Neural cell (in vitro differentiated cells): ENCODE results near the gene GAB1. TPM values are rescaled to one million over a fixed set of nuclear protein-coding genes. Genes with fewer than 3 reads are reported as not detected.

ENCODE experiments used
- H2AFZ ChIP-seq: fragments of 200-600, 300-800 bp; sonication (generic), shearing (Covaris generic); 2 replicates; pipeline ENCODE4 v1.6.0; 2014; ENCODE audit warnings: low read depth, mild to moderate bottlenecking, antibody characterized with exemption, low read length, moderate library complexity
- H3F3A ChIP-seq: fragments of 200-600 bp; shearing (Covaris generic); 2 replicates; pipeline ENCODE4 v1.6.1; 2016; ENCODE audit warnings: mild to moderate bottlenecking, moderate library complexity, mixed read lengths, antibody characterized with exemption, low read length; ENCODE audit not compliant: insufficient read depth, poor library complexity, severe bottlenecking
- H3K27ac ChIP-seq: fragments of 200-600, 300-800 bp; sonication (generic), shearing (Covaris generic); 2 replicates; pipeline ENCODE4 v1.5.1; 2014; ENCODE audit warnings: mild to moderate bottlenecking, low read length, moderate library complexity
- H3K27me3 ChIP-seq: fragments of 300-800, 200-600 bp; sonication (generic), shearing (Covaris generic); 2 replicates; pipeline ENCODE4 v1.6.0; 2014; ENCODE audit warnings: mild to moderate bottlenecking, low read depth, low read length, moderate library complexity; ENCODE audit not compliant: insufficient read depth
- H3K36me3 ChIP-seq: fragments of 300-800, 200-600 bp; sonication (generic), shearing (Covaris generic); 2 replicates; pipeline ENCODE4 v1.5.1; 2014; ENCODE audit warnings: mild to moderate bottlenecking, antibody characterized with exemption, low read length, moderate library complexity; ENCODE audit not compliant: insufficient read depth
- H3K4me2 ChIP-seq: fragments of 300-800, 200-600 bp; sonication (generic), shearing (Covaris generic); 2 replicates; pipeline ENCODE4 v1.6.0; 2014; ENCODE audit warnings: mild to moderate bottlenecking, low read length
- H3K4me3 ChIP-seq: fragments of 300-800, 200-600 bp; sonication (generic), shearing (Covaris generic); 2 replicates; pipeline ENCODE4 v1.5.1; 2014; ENCODE audit warnings: mild to moderate bottlenecking, low read length, moderate library complexity
- H3K79me2 ChIP-seq: fragments of 200-600 bp; shearing (Covaris generic); replicated peaks from 2 replicates; pipeline ENCODE4 v1.6.0; 2014; ENCODE audit warnings: mild to moderate bottlenecking, low read length, moderate library complexity; ENCODE audit not compliant: insufficient read depth
- H3K9ac ChIP-seq: fragments of 300-800, 200-600 bp; sonication (generic), shearing (Covaris generic); 2 replicates; pipeline ENCODE4 v1.6.1; 2016; ENCODE audit warnings: mild to moderate bottlenecking, low read length, mixed read lengths
- H3K9me2 ChIP-seq: fragments of 200-600 bp; shearing (Covaris generic); 2 replicates; pipeline ENCODE4 v1.6.1; 2016; ENCODE audit warnings: mild to moderate bottlenecking, low read length, mixed read lengths; ENCODE audit not compliant: insufficient read depth
- H3K9me3 ChIP-seq: fragments of 200-600, 300-800 bp; sonication (generic), shearing (Covaris generic); 2 replicates; pipeline ENCODE4 v1.6.1; 2016; ENCODE audit warnings: mild to moderate bottlenecking, mixed run types, low read length, moderate library complexity, mixed read lengths
- H4K20me1 ChIP-seq: fragments of 200-600 bp; shearing (Covaris generic); 2 replicates; pipeline ENCODE4 v1.6.1; 2016; ENCODE audit warnings: mild to moderate bottlenecking, mixed run types; ENCODE audit not compliant: insufficient read depth
- EP300 ChIP-seq: fragments of 450-650 bp; conservative IDR thresholded peaks from 2 replicates; pipeline ENCODE4 v1.6.1; 2014; ENCODE audit warnings: antibody characterized with exemption, mild to moderate bottlenecking, moderate library complexity; ENCODE audit not compliant: poor library complexity, severe bottlenecking
- EZH2 ChIP-seq: fragments of 200-600, 300-800 bp; shearing (Covaris generic), sonication (generic); IDR thresholded peaks from 2 replicates; pipeline ENCODE4 v1.6.1; 2014; ENCODE audit warnings: antibody characterized with exemption, low read length, borderline replicate concordance, mild to moderate bottlenecking; ENCODE audit not compliant: insufficient read depth, poor library complexity, severe bottlenecking
- MXI1 ChIP-seq: fragments of 450-650 bp; conservative IDR thresholded peaks from 2 replicates; pipeline ENCODE4 v1.6.1; 2014; ENCODE audit warnings: antibody characterized with exemption, mild to moderate bottlenecking; ENCODE audit not compliant: poor library complexity, severe bottlenecking
- POLR2AphosphoS5 ChIP-seq: IDR thresholded peaks from 2 replicates; pipeline ENCODE4 v1.6.1; 2012
- RAD21 ChIP-seq: fragments of 450-650 bp; conservative IDR thresholded peaks from 2 replicates; pipeline ENCODE4 v1.6.1; 2014; ENCODE audit warnings: antibody characterized with exemption, mild to moderate bottlenecking, moderate library complexity
- SMC3 ChIP-seq: fragments of 450-650 bp; conservative IDR thresholded peaks from 2 replicates; pipeline ENCODE4 v1.6.1; 2014; ENCODE audit warnings: antibody characterized with exemption, mild to moderate bottlenecking, moderate library complexity; ENCODE audit not compliant: poor library complexity
- TAF1 ChIP-seq: IDR thresholded peaks from 2 replicates; pipeline ENCODE4 v1.6.1; 2012; ENCODE audit warnings: low read depth
- polyA plus RNA-seq: library from polyadenylated mRNA; depleted of rRNA; stranded (reverse); fragments of >200 nt; gene quantifications from 2 replicates; pipeline ENCODE4 v1.2.3, GENCODE V29; 2014
- TF ChIP-seq, protein P1 (sequence below): IDR thresholded peaks from 2 replicates; pipeline ENCODE4 v1.6.1; 2012; ENCODE audit warnings: borderline replicate concordance
- TF ChIP-seq, protein P2 (sequence below): fragments of 450-650 bp; IDR thresholded peaks from 2 replicates; pipeline ENCODE4 v1.5.1; 2014; ENCODE audit warnings: antibody characterized with exemption, mild to moderate bottlenecking, moderate library complexity; ENCODE audit not compliant: poor library complexity, severe bottlenecking

The GAB1 gene
- polyA plus RNA-seq, 1 donor from 2014 or later, result 2.4 TPM

DNA sequence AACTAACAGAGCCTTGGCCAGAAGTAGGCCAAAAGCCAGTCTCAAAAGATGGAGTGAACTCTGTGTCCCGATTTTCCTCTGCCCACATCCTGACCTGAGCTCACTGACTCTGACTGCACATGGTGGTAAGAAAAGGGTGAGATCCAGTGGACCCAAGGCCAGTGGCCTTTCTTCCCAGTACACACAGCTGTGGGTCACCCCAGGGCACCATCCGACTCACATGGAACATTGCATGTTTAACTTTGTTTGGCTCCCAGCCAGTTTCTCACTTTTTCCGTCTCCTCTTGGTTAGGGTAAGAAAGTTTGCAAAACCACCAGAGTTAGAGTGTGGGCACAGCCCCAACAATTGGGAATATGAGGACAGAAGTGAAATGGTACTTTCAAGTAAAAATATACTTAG, 69.8 kb downstream of the GAB1 start:
- Histone ChIP-seq H3K27ac (no peak overlapping the region), H4K20me1 (no peaks in the 10 kb centered on the region)
- TF ChIP-seq SMC3 (no peak), TAF1 (no peak), MXI1 (no peak), EP300 (no peak), EZH2 (no peak), POLR2AphosphoS5 (no peak), RAD21 (no peak)
- TF ChIP-seq, protein P1, sequence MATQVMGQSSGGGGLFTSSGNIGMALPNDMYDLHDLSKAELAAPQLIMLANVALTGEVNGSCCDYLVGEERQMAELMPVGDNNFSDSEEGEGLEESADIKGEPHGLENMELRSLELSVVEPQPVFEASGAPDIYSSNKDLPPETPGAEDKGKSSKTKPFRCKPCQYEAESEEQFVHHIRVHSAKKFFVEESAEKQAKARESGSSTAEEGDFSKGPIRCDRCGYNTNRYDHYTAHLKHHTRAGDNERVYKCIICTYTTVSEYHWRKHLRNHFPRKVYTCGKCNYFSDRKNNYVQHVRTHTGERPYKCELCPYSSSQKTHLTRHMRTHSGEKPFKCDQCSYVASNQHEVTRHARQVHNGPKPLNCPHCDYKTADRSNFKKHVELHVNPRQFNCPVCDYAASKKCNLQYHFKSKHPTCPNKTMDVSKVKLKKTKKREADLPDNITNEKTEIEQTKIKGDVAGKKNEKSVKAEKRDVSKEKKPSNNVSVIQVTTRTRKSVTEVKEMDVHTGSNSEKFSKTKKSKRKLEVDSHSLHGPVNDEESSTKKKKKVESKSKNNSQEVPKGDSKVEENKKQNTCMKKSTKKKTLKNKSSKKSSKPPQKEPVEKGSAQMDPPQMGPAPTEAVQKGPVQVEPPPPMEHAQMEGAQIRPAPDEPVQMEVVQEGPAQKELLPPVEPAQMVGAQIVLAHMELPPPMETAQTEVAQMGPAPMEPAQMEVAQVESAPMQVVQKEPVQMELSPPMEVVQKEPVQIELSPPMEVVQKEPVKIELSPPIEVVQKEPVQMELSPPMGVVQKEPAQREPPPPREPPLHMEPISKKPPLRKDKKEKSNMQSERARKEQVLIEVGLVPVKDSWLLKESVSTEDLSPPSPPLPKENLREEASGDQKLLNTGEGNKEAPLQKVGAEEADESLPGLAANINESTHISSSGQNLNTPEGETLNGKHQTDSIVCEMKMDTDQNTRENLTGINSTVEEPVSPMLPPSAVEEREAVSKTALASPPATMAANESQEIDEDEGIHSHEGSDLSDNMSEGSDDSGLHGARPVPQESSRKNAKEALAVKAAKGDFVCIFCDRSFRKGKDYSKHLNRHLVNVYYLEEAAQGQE, result no peak
- TF ChIP-seq, protein P2, sequence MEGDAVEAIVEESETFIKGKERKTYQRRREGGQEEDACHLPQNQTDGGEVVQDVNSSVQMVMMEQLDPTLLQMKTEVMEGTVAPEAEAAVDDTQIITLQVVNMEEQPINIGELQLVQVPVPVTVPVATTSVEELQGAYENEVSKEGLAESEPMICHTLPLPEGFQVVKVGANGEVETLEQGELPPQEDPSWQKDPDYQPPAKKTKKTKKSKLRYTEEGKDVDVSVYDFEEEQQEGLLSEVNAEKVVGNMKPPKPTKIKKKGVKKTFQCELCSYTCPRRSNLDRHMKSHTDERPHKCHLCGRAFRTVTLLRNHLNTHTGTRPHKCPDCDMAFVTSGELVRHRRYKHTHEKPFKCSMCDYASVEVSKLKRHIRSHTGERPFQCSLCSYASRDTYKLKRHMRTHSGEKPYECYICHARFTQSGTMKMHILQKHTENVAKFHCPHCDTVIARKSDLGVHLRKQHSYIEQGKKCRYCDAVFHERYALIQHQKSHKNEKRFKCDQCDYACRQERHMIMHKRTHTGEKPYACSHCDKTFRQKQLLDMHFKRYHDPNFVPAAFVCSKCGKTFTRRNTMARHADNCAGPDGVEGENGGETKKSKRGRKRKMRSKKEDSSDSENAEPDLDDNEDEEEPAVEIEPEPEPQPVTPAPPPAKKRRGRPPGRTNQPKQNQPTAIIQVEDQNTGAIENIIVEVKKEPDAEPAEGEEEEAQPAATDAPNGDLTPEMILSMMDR, result no peak

DNA sequence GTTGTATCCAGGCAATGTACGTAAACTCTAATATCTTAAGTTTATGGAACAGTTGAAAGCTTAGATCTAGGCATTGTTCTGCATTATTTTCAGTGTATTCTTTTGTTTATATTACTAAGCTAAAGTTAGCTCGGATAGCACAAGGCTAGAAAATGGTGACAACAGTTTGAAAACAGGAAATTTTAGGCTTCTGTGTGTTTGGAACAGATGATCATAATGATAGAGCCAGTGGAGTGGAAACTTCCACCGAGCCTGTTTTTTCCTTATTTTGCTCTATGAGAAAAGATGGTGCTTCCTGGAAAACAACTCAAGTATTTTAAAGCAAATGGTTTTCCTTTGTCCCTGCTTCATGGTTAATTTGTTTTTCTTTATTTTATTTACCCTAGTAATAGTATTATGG, 70.8 kb downstream of the GAB1 start:
- H3K4me2 ChIP-seq, result no peak overlapping the region
- H3K79me2 ChIP-seq, result no peaks in the 10 kb centered on the region
- TF ChIP-seq TAF1 (no peak), EZH2 (no peak), RAD21 (no peak), MXI1 (no peak), POLR2AphosphoS5 (no peak), EP300 (no peak), SMC3 (no peak)
- TF ChIP-seq, protein P2, result no peak
- TF ChIP-seq, protein P1, result no peak
- H3K27ac ChIP-seq, result no peak overlapping the region
- H3K9ac ChIP-seq, result no peak overlapping the region
- no peaks in the 10 kb centered on the region for H3K9me3 ChIP-seq
- H4K20me1 ChIP-seq, result no peaks in the 10 kb centered on the region
- no peaks in the 10 kb centered on the region for H3K9me2 ChIP-seq
- H2AFZ ChIP-seq, result no peak overlapping the region
- no peaks in the 10 kb centered on the region for H3K27me3 ChIP-seq
- H3K36me3 ChIP-seq, result no peaks in the 10 kb centered on the region
- no peak overlapping the region for H3K4me3 ChIP-seq
- no peaks in the 10 kb centered on the region for H3F3A ChIP-seq

More for the DNA sequence above, 69.8 kb downstream of the GAB1 start:
- no peaks in the 10 kb centered on the region for H3K79me2 ChIP-seq
- H3K36me3 ChIP-seq, result no peaks in the 10 kb centered on the region
- no peaks in the 10 kb centered on the region for H3K9me2 ChIP-seq
- H2AFZ ChIP-seq, result no peak overlapping the region
- H3K27me3 ChIP-seq, result no peaks in the 10 kb centered on the region
- no peak overlapping the region for H3K4me3 ChIP-seq
- H3K4me2 ChIP-seq, result no peak overlapping the region
- H3F3A ChIP-seq, result no peaks in the 10 kb centered on the region
- H3K9ac ChIP-seq, result no peak overlapping the region
- H3K9me3 ChIP-seq, result no peaks in the 10 kb centered on the region
